Measurements from ENCODE around the gene ZNF584. TPM values are rescaled to one million over a fixed set of nuclear protein-coding genes. Genes with fewer than 3 reads are reported as not detected.
"Not testable (repeated sequence)": the region's sequence is repeated elsewhere in the genome, so short reads cannot be mapped to it uniquely, and the experiment has no call there.

The ZNF584 gene
- total RNA-seq, 1 donor from 2014 or later = 16.7 TPM

GRCh38 chr19:58367698-58368454, 40.6 kb upstream of the ZNF584 start:
- Histone ChIP-seq H3K4me3 (no peak overlapping the region), H3K27ac (no peak overlapping the region), H3K27me3 (no peaks in the 10 kb centered on the region), H3K9me3 (no peaks in the 10 kb centered on the region), H3K4me1 (peaks cover 6% of the 10 kb centered on the region), H3K36me3 (no peaks in the 10 kb centered on the region)
- TF ChIP-seq CTCF (IDR thresholded peaks at IDR 0.05) = no peak
- no peak for TF ChIP-seq POLR2AphosphoS5 (IDR thresholded peaks at IDR 0.05; ENCODE audit: insufficient read depth in 1 of 2, low read depth in 1 of 2)
- no peak for TF ChIP-seq POLR2A (IDR thresholded peaks at IDR 0.05)
- DNase-seq (ENCODE audit: extremely low spot score in 2 of 2) = no peak
- intact Hi-C loops (cut with DNase I) = no loop called here

GRCh38 chr19:58368561-58369360, 39.7 kb upstream of the ZNF584 start:
- no peak for DNase-seq (ENCODE audit: extremely low spot score in 2 of 2)
- Histone ChIP-seq H3K4me3 (no peak overlapping the region), H3K36me3 (no peaks in the 10 kb centered on the region), H3K27ac (no peak overlapping the region), H3K9me3 (no peaks in the 10 kb centered on the region), H3K27me3 (no peaks in the 10 kb centered on the region), H3K4me1 (no peaks in the 10 kb centered on the region)
- no peak for TF ChIP-seq POLR2A (IDR thresholded peaks at IDR 0.05)
- TF ChIP-seq POLR2AphosphoS5 (IDR thresholded peaks at IDR 0.05; ENCODE audit: insufficient read depth in 1 of 2, low read depth in 1 of 2) = no peak
- no peak for TF ChIP-seq CTCF (IDR thresholded peaks at IDR 0.05)
- intact Hi-C loops (cut with DNase I) = no loop called here

GRCh38 chr19:58372311-58373133, 35.9 kb upstream of the ZNF584 start:
- Histone ChIP-seq H3K4me3 (no peak overlapping the region), H3K27me3 (no peaks in the 10 kb centered on the region), H3K4me1 (no peaks in the 10 kb centered on the region), H3K9me3 (no peaks in the 10 kb centered on the region), H3K27ac (no peak overlapping the region), H3K36me3 (no peaks in the 10 kb centered on the region)
- DNase-seq (ENCODE audit: extremely low spot score in 2 of 2) = no peak
- intact Hi-C loops (cut with DNase I) = no loop called here
- TF ChIP-seq CTCF (IDR thresholded peaks at IDR 0.05) (no peak), POLR2AphosphoS5 (IDR thresholded peaks at IDR 0.05; ENCODE audit: insufficient read depth in 1 of 2, low read depth in 1 of 2) (no peak), POLR2A (IDR thresholded peaks at IDR 0.05) (no peak)

DNA sequence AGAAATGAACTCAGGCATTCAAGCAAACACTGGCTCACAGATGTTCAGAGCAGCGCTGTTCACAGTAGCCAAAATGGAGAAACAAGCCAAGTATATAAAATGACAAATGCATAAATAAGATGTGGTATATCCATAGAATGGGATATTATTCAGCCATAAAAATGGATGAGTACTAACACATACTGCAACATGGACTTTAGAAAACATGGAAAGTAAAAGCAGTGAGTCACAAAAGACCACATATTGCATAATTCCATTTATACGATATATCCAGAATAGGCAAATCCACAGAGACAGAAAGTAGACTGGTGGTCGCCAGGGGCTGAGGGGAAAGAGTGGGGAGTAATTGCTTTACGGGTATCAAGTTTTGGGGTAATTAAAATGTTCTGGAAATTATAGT, 34.2 kb upstream of the ZNF584 start:
- H3K27me3 ChIP-seq = no peaks in the 10 kb centered on the region
- H3K27ac ChIP-seq = no peak overlapping the region
- intact Hi-C loops (cut with DNase I) = no loop called here
- no peaks in the 10 kb centered on the region for H3K4me1 ChIP-seq
- no peak for TF ChIP-seq POLR2AphosphoS5 (IDR thresholded peaks at IDR 0.05; ENCODE audit: insufficient read depth in 1 of 2, low read depth in 1 of 2)
- DNase-seq (ENCODE audit: extremely low spot score in 2 of 2) = no peak
- H3K4me3 ChIP-seq = no peak overlapping the region
- no peaks in the 10 kb centered on the region for H3K36me3 ChIP-seq
- H3K9me3 ChIP-seq = no peaks in the 10 kb centered on the region

- H3K4me3 ChIP-seq; H3K27ac ChIP-seq; H3K36me3 ChIP-seq; DNase-seq (ENCODE audit: extremely low spot score in 2 of 2); intact Hi-C loops (cut with DNase I); H3K9me3 ChIP-seq; H3K27me3 ChIP-seq: not testable (repeated sequence)
- peaks cover 15% of the 10 kb centered on the region for H3K4me1 ChIP-seq
Measured at GRCh38 chr19:58376724-58377123, 31.7 kb upstream of the ZNF584 start.

Data from vagina (tissue), 2 donors.